Ishikawa (cell line): ENCODE data around the gene TMEM175.

ENCODE experiments used
- CEBPB ChIP-seq: IDR thresholded peaks from 2 replicates; pipeline ENCODE4 v1.6.1; 2012
- CREB1 ChIP-seq: IDR thresholded peaks from 2 replicates; pipeline ENCODE4 v1.6.1; 2012; ENCODE audit warnings: low read depth
- EGR1 ChIP-seq: IDR thresholded peaks from 2 replicates; pipeline ENCODE4 v1.6.1; 2012
- EP300 ChIP-seq: IDR thresholded peaks from 2 replicates; pipeline ENCODE4 v1.6.1; 2012; ENCODE audit warnings: borderline replicate concordance
- FOXM1 ChIP-seq: IDR thresholded peaks from 2 replicates; pipeline ENCODE4 v1.6.1; 2012; ENCODE audit warnings: low read depth, borderline replicate concordance
- MAX ChIP-seq: IDR thresholded peaks from 2 replicates; pipeline ENCODE4 v1.6.1; 2012
- NFIC ChIP-seq: IDR thresholded peaks from 2 replicates; pipeline ENCODE4 v1.6.1; 2012
- RAD21 ChIP-seq: IDR thresholded peaks from 2 replicates; pipeline ENCODE4 v1.6.1; 2012; ENCODE audit warnings: low read depth
- REST ChIP-seq: IDR thresholded peaks from 2 replicates; pipeline ENCODE4 v1.6.1; 2012; ENCODE audit warnings: low read depth, mild to moderate bottlenecking
- TAF1 ChIP-seq: IDR thresholded peaks from 2 replicates; pipeline ENCODE4 v1.6.1; 2012; ENCODE audit warnings: low read depth, mild to moderate bottlenecking
- TCF12 ChIP-seq: IDR thresholded peaks from 2 replicates; pipeline ENCODE4 v1.6.1; 2012; ENCODE audit warnings: low read depth
- TEAD4 ChIP-seq: IDR thresholded peaks from 2 replicates; pipeline ENCODE4 v1.6.1; 2012
- YY1 ChIP-seq: IDR thresholded peaks from 2 replicates; pipeline ENCODE4 v1.6.1; 2012; ENCODE audit warnings: low read depth
- ZBTB7A ChIP-seq: IDR thresholded peaks from 2 replicates; pipeline ENCODE4 v1.6.1; 2012; ENCODE audit warnings: low read depth
- TF ChIP-seq, protein P1 (sequence below): IDR thresholded peaks from 2 replicates; pipeline ENCODE4 v1.6.1; 2012

Gene TMEM175

GRCh38 chr4:951186-951585 lies 18.9 kb downstream of the TMEM175 start:
- TF ChIP-seq RAD21 (no peak), TEAD4 (no peak), EGR1 (no peak), CEBPB (no peak), NFIC (no peak), MAX (no peak), REST (no peak), EP300 (no peak), ZBTB7A (no peak), CREB1 (no peak), TAF1 (no peak), FOXM1 (no peak), TCF12 (no peak), YY1 (no peak)
- TF ChIP-seq, protein P1, sequence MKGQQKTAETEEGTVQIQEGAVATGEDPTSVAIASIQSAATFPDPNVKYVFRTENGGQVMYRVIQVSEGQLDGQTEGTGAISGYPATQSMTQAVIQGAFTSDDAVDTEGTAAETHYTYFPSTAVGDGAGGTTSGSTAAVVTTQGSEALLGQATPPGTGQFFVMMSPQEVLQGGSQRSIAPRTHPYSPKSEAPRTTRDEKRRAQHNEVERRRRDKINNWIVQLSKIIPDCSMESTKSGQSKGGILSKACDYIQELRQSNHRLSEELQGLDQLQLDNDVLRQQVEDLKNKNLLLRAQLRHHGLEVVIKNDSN: no peak

GRCh38 chr4:951594-952468 lies 19.6 kb downstream of the TMEM175 start:
- TF ChIP-seq RAD21 (no peak), REST (no peak), TEAD4 (no peak), NFIC (no peak), MAX (no peak), YY1 (no peak), ZBTB7A (no peak), FOXM1 (no peak), TAF1 (no peak), CREB1 (no peak), EGR1 (no peak), CEBPB (no peak), TCF12 (no peak), EP300 (no peak)
- TF ChIP-seq, protein P1: no peak

DNA sequence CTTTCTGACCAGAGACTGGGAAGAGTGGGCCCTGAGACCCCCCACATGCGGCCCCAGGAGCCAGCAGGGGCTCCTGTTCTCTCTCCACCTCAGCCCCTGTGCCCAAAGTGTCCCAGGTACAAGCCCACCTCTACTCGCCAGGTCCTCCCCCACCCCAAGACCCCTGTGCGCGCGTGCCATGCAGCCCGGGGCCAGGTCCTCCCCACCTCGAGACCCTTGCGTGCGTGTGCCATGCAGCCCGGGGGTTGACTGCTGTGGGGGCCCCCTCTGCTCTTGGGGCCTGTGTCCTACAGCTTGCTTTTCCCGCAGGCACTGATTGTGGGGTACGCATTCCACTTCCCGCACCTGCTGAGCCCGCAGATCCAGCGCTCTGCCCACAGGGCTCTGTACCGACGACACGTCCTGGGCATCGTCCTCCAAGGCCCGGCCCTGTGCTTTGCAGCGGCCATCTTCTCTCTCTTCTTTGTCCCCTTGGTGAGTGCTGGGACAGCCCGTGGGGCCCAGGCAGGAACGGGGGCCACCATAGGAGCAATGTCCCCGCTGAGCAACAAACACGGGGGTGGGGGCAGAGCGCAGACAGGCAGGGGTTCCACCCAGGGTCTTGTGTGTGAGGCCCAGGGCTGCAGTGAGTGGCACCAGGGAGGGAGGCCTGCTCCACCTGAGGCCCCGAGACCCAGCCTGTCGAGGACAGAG lies 20.8 kb downstream of the TMEM175 start:
- TF ChIP-seq RAD21: no peak
- no peak for TF ChIP-seq EGR1
- TF ChIP-seq CREB1: no peak
- TF ChIP-seq, protein P1: no peak
- no peak for TF ChIP-seq TAF1
- no peak for TF ChIP-seq FOXM1
- TF ChIP-seq TCF12: no peak
- TF ChIP-seq TEAD4: no peak
- TF ChIP-seq NFIC: no peak
- TF ChIP-seq YY1: no peak
- TF ChIP-seq CEBPB: no peak
- no peak for TF ChIP-seq EP300
- no peak for TF ChIP-seq ZBTB7A
- TF ChIP-seq MAX: no peak

DNA sequence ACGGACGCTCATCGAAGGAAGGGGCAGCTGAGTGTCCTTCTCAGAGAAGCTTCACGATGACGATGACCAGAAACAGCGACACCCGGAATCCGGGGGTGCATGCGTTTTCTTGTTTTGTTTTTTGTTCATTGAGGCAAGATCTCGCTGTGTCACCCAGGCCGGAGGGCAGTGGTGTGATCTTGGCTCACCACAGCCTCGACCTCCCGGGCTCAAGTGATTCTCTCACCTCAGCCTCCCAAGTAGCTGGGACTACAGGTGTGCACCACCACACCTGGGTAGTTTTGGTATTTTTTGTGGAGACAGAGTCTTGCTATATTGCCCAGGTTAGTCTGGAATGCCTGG lies 21.3 kb downstream of the TMEM175 start:
- TF ChIP-seq YY1 (no peak), CREB1 (no peak), FOXM1 (no peak), TEAD4 (no peak), RAD21 (no peak), NFIC (no peak)
- TF ChIP-seq, protein P1: no peak
